ENCODE results near the gene DHX29. TPM values are rescaled to one million over a fixed set of nuclear protein-coding genes. Genes with fewer than 3 reads are reported as not detected.

The DHX29 gene
- total RNA-seq, 4 donors from 2014 or later, result 24.2 to 27.9 (median 25.4) TPM

GRCh38 chr5:55236800-55237199 is 70.7 kb downstream of the DHX29 start:
- WGBS, 2 donors, result 84 to 87% methylated on average over 10 of the region's 10 CpGs
- intact Hi-C loops (cut with DNase I; ENCODE audit: low total_unique reads), result no loop called here

GRCh38 chr5:55234121-55234700 is 73.3 kb downstream of the DHX29 start:
- TF ChIP-seq POLR2A (IDR thresholded peaks at IDR 0.05) (no peak), CTCF (IDR thresholded peaks at IDR 0.05) (no peak)
- DNase-seq (ENCODE audit: low spot score in 2 of 2), result no peak
- H3K4me3 ChIP-seq (ENCODE audit: low read depth, poor library complexity, severe bottlenecking), result peak overlapping the region; percentile 27
- intact Hi-C loops (cut with DNase I; ENCODE audit: low total_unique reads), result no loop called here
- WGBS, 2 donors, result 3 to 4% methylated on average over 31 of the region's 31 CpGs

More at GRCh38 chr5:55236800-55237199, 70.7 kb downstream of the DHX29 start:
- TF ChIP-seq CTCF (IDR thresholded peaks at IDR 0.05) (no peak), POLR2A (IDR thresholded peaks at IDR 0.05) (no peak)
- no peak for DNase-seq (ENCODE audit: low spot score in 2 of 2)
- H3K4me3 ChIP-seq (ENCODE audit: low read depth, poor library complexity, severe bottlenecking), result no peak overlapping the region

GRCh38 chr5:55232985-55233928 is 74.2 kb downstream of the DHX29 start, which contains the start of gene CCNO:
CCNO (minus strand) TSS chr5:55233608; CDS start chr5:55233523, 85 bp downstream.
- intact Hi-C loops (cut with DNase I; ENCODE audit: low total_unique reads), result no loop called here
- TF ChIP-seq CTCF (IDR thresholded peaks at IDR 0.05), result no peak
- no peak for TF ChIP-seq POLR2A (IDR thresholded peaks at IDR 0.05)
- DNase-seq (ENCODE audit: low spot score in 2 of 2), result peak in 1 of 2 donors; percentile 91
- WGBS, 2 donors, result 1% methylated on average over 16 to 31 of the region's 106 CpGs
- peak within 1 kb of the TSS; percentile 27 for H3K4me3 ChIP-seq (ENCODE audit: low read depth, poor library complexity, severe bottlenecking)

- no peak for DNase-seq (ENCODE audit: low spot score in 2 of 2)
- TF ChIP-seq CTCF (IDR thresholded peaks at IDR 0.05) (no peak), POLR2A (IDR thresholded peaks at IDR 0.05) (no peak)
- peak overlapping the region; percentile 27 for H3K4me3 ChIP-seq (ENCODE audit: low read depth, poor library complexity, severe bottlenecking)
- 1 to 2% methylated on average over 40 to 45 of the region's 45 CpGs for WGBS, 2 donors
- intact Hi-C loops (cut with DNase I; ENCODE audit: low total_unique reads), result no loop called here
Measured at GRCh38 chr5:55232271-55232984, 75.1 kb downstream of the DHX29 start.

GRCh38 chr5:55231919-55232270 is 75.6 kb downstream of the DHX29 start:
- TF ChIP-seq POLR2A (IDR thresholded peaks at IDR 0.05), result no peak
- TF ChIP-seq CTCF (IDR thresholded peaks at IDR 0.05), result no peak
- no peak for DNase-seq (ENCODE audit: low spot score in 2 of 2)
- intact Hi-C loops (cut with DNase I; ENCODE audit: low total_unique reads), result no loop called here
- WGBS, 2 donors, result 2 to 3% methylated on average over 11 of the region's 11 CpGs
- peak overlapping the region; percentile 27 for H3K4me3 ChIP-seq (ENCODE audit: low read depth, poor library complexity, severe bottlenecking)
